ENCODE measurements around the gene GPR37L1. TPM values are rescaled to one million over a fixed set of nuclear protein-coding genes. Genes with fewer than 3 reads are reported as not detected.

Gene GPR37L1
- total and polyA plus RNA-seq, 10 of the 15 experiments (the other 5 are each of a cell fraction or from before 2014, with no cell fraction given): under 0.01 to 0.08 (median 0.02) TPM; not detected in 5

DNA sequence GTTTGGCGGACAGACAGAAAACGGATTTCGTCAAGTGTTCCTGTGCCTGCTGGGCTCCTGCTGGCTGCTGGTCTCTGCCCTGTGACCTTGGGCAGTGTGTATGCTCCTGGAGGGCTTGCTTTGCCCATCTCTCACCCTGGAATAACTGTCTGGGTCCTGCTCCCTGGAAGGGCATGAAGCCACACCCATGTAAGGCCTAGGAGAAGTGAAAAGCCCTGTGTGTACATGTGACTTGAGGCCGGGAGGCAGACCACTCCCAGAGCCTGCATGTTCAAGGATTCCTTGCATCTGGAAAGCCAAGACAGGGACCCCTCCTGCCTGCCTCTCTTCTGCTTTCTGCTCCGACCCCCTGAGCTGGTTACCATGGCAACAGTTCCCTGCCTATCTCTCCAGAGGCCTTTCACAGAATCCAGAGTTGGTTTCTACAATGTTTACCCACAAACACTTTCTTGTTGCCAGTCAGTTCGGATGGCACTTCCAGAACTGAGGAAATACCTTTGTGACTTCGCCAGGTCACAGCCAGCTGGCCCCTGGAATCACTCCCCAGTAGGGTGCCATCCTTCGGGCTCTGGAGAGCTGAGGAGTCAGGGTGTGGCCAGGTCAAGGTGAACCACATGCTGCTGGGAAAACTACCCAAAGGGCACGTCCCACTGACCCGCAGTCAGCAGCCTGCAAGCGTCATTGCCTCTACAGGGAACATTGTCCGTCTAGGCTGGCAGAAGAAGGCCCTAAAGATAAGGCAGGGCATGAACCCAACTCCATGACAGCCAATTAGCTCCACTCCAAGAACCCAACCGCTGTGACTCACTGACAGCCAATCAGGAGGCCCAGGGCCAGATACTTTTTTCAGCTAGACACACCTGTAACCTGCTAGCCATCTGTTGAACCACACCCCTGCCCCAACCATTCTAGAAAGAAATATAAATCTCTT is 14.7 kb upstream of the GPR37L1 start:
- no peak for DNase-seq (ENCODE audit: low read depth, low spot score)
- Histone ChIP-seq H3K27ac (ENCODE audit: control insufficient read depth, insufficient read depth) (no peak overlapping the region), H3K9me3 (replicated peaks; ENCODE audit: control insufficient read depth, insufficient read depth, low read length) (no peaks in the 10 kb centered on the region), H3K9ac (ENCODE audit: control insufficient read depth, insufficient read depth, low read length) (no peak overlapping the region), H3K27me3 (replicated peaks in 1 of 2; ENCODE audit: control insufficient read depth in 2 of 2, insufficient read depth in 2 of 2, low read length in 1 of 2) (no peaks in the 10 kb centered on the region), H3K4me1 (ENCODE audit: control insufficient read depth, insufficient read depth, low read length) (0 out of 2 replicates have a peak, but pooled peaks cover under 1% of the 10 kb centered on the region), H2AFZ (ENCODE audit: control insufficient read depth, low read depth, low read length) (no peak overlapping the region), H3K79me2 (ENCODE audit: control insufficient read depth, insufficient read depth, low read length) (no peaks in the 10 kb centered on the region), H3K4me3 (no peak overlapping the region), H3K36me3 (ENCODE audit: control insufficient read depth in 2 of 2, insufficient read depth in 2 of 2, low read length in 1 of 2) (no peaks in the 10 kb centered on the region), H3K4me2 (ENCODE audit: control insufficient read depth, insufficient read depth) (no peak overlapping the region), H4K20me1 (ENCODE audit: control insufficient read depth, insufficient read depth) (no peaks in the 10 kb centered on the region)
- no peak for ATAC-seq
- intact Hi-C loops (cut with micrococcal nuclease; ENCODE audit: unreplicated experiment) (no loop called here), in situ Hi-C loops (cut with MboI) (no loop called here)
- no peak for FAIRE-seq
- POLR2A ChIA-PET: no interaction called here
- no TSS peak for BruUV-seq (replicated peaks)
- CTCF ChIA-PET: interaction anchor here (0.9 to 1.6 kb wide), 2 partner anchors 10 to 108 kb away, joined by 4 to 8 read pairs; no protein-coding TSS in a partner anchor
- SMC1A ChIA-PET (ENCODE audit: uncharacterized antibody, unreplicated experiment): interaction anchor here (1.6 kb wide), 1 partner anchor 97 kb away, joined by 4 read pairs; the partner anchor contains the start of gene ELF3
- 25% methylated on average over 13 of the region's 13 CpGs for WGBS (ENCODE audit: insufficient coverage, insufficient replicate concordance, low lambda C conversion rate, missing lambda C conversion rate)
- no peak for TF ChIP-seq STAT1 (conservative IDR thresholded peaks at IDR 0.05)
- TF ChIP-seq KDM1A (IDR thresholded peaks at IDR 0.05; ENCODE audit: borderline replicate concordance): no peak
- no peak for TF ChIP-seq EGR1 (IDR thresholded peaks at IDR 0.05; ENCODE audit: borderline replicate concordance in 1 of 2, low read depth in 2 of 2, low read length in 2 of 2)
- no peak for TF ChIP-seq SIN3A (IDR thresholded peaks at IDR 0.05; ENCODE audit: low read depth, low read length)
- TF ChIP-seq, protein P1, sequence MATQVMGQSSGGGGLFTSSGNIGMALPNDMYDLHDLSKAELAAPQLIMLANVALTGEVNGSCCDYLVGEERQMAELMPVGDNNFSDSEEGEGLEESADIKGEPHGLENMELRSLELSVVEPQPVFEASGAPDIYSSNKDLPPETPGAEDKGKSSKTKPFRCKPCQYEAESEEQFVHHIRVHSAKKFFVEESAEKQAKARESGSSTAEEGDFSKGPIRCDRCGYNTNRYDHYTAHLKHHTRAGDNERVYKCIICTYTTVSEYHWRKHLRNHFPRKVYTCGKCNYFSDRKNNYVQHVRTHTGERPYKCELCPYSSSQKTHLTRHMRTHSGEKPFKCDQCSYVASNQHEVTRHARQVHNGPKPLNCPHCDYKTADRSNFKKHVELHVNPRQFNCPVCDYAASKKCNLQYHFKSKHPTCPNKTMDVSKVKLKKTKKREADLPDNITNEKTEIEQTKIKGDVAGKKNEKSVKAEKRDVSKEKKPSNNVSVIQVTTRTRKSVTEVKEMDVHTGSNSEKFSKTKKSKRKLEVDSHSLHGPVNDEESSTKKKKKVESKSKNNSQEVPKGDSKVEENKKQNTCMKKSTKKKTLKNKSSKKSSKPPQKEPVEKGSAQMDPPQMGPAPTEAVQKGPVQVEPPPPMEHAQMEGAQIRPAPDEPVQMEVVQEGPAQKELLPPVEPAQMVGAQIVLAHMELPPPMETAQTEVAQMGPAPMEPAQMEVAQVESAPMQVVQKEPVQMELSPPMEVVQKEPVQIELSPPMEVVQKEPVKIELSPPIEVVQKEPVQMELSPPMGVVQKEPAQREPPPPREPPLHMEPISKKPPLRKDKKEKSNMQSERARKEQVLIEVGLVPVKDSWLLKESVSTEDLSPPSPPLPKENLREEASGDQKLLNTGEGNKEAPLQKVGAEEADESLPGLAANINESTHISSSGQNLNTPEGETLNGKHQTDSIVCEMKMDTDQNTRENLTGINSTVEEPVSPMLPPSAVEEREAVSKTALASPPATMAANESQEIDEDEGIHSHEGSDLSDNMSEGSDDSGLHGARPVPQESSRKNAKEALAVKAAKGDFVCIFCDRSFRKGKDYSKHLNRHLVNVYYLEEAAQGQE (IDR thresholded peaks at IDR 0.05; ENCODE audit: low read depth, low read length): no peak
- no peak for TF ChIP-seq SUZ12 (IDR thresholded peaks at IDR 0.05; ENCODE audit: unreplicated experiment)
- TF ChIP-seq CBX5 (IDR thresholded peaks at IDR 0.05; ENCODE audit: low read depth): no peak
- no peak for TF ChIP-seq MEF2B (IDR thresholded peaks at IDR 0.05; ENCODE audit: partially characterized antibody, poor library complexity, severe bottlenecking)
- no peak for TF ChIP-seq CHD4 (IDR thresholded peaks at IDR 0.05)
- TF ChIP-seq, protein P2, sequence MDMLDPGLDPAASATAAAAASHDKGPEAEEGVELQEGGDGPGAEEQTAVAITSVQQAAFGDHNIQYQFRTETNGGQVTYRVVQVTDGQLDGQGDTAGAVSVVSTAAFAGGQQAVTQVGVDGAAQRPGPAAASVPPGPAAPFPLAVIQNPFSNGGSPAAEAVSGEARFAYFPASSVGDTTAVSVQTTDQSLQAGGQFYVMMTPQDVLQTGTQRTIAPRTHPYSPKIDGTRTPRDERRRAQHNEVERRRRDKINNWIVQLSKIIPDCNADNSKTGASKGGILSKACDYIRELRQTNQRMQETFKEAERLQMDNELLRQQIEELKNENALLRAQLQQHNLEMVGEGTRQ (IDR thresholded peaks at IDR 0.05; ENCODE audit: borderline replicate concordance, low read depth, low read length): no peak
- TF ChIP-seq, protein P3, sequence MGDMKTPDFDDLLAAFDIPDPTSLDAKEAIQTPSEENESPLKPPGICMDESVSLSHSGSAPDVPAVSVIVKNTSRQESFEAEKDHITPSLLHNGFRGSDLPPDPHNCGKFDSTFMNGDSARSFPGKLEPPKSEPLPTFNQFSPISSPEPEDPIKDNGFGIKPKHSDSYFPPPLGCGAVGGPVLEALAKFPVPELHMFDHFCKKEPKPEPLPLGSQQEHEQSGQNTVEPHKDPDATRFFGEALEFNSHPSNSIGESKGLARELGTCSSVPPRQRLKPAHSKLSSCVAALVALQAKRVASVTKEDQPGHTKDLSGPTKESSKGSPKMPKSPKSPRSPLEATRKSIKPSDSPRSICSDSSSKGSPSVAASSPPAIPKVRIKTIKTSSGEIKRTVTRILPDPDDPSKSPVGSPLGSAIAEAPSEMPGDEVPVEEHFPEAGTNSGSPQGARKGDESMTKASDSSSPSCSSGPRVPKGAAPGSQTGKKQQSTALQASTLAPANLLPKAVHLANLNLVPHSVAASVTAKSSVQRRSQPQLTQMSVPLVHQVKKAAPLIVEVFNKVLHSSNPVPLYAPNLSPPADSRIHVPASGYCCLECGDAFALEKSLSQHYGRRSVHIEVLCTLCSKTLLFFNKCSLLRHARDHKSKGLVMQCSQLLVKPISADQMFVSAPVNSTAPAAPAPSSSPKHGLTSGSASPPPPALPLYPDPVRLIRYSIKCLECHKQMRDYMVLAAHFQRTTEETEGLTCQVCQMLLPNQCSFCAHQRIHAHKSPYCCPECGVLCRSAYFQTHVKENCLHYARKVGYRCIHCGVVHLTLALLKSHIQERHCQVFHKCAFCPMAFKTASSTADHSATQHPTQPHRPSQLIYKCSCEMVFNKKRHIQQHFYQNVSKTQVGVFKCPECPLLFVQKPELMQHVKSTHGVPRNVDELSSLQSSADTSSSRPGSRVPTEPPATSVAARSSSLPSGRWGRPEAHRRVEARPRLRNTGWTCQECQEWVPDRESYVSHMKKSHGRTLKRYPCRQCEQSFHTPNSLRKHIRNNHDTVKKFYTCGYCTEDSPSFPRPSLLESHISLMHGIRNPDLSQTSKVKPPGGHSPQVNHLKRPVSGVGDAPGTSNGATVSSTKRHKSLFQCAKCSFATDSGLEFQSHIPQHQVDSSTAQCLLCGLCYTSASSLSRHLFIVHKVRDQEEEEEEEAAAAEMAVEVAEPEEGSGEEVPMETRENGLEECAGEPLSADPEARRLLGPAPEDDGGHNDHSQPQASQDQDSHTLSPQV (IDR thresholded peaks at IDR 0.05): no peak
- RAD21 ChIA-PET (ENCODE audit: unreplicated experiment): interaction anchor here (1.3 to 1.5 kb wide), 2 partner anchors 11 to 97 kb away, joined by 3 to 5 read pairs; partner anchors contain the start of gene ELF3
